ENCODE data around the gene PMEPA1. TPM values are rescaled to one million over a fixed set of nuclear protein-coding genes. Genes with fewer than 3 reads are reported as not detected.

Gene PMEPA1
- total RNA-seq, 1 donor: 0.86 TPM

DNA sequence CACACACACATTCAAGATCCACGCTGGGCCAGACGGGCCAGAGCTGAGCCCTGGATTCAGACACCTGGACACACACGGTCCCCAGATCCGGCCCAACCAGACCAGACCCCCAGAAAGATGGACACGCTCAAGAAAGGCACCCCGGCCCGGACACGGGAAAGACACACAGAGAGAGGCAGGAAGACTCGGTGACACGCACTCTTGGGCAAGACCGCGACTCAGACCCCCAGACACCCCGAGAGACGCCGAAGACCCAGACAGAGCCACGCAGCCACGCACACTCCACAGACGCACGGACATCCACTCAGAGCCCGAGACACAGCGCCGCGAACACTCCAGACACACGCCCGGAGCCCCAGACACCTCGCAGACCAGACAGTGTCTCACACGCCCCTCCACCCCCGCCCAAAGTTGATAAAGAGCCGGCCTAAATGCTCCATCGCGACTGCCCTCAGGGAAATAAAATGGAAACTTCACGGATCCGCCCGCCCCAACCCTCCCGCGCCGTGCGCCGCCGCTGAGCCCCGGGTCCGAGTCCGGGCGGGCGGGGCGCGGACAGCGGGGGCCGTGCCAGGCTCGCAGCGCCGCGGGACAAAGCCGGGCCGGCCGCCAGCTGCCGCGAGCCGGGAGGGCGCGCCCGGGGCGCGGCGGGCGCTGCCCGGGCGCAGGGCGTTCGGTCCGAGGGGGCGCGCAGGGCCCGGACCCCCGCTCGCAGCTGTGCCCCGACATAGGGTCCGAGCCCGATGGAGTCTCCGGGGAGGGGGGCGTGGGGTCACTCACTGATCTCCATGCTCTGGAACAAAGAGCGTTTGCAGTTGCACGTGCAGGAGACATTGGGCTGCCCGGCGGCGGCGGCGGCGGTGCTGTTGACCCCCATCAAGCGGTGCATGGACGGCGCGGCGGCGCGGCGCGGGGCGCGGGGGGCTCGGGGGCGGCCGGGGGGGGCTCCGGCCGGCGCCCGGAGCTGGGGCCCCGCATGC, 831 bp downstream of the PMEPA1 start:
- DNase-seq (ENCODE audit: low read depth): peak; percentile 48
- TF ChIP-seq, protein P1, sequence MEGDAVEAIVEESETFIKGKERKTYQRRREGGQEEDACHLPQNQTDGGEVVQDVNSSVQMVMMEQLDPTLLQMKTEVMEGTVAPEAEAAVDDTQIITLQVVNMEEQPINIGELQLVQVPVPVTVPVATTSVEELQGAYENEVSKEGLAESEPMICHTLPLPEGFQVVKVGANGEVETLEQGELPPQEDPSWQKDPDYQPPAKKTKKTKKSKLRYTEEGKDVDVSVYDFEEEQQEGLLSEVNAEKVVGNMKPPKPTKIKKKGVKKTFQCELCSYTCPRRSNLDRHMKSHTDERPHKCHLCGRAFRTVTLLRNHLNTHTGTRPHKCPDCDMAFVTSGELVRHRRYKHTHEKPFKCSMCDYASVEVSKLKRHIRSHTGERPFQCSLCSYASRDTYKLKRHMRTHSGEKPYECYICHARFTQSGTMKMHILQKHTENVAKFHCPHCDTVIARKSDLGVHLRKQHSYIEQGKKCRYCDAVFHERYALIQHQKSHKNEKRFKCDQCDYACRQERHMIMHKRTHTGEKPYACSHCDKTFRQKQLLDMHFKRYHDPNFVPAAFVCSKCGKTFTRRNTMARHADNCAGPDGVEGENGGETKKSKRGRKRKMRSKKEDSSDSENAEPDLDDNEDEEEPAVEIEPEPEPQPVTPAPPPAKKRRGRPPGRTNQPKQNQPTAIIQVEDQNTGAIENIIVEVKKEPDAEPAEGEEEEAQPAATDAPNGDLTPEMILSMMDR (IDR thresholded peaks at IDR 0.05; ENCODE audit: insufficient read depth, low read depth, low read length): no peak
- H3K4me3 ChIP-seq (ENCODE audit: low read depth, low read length): peak overlapping the region; percentile 66

DNA sequence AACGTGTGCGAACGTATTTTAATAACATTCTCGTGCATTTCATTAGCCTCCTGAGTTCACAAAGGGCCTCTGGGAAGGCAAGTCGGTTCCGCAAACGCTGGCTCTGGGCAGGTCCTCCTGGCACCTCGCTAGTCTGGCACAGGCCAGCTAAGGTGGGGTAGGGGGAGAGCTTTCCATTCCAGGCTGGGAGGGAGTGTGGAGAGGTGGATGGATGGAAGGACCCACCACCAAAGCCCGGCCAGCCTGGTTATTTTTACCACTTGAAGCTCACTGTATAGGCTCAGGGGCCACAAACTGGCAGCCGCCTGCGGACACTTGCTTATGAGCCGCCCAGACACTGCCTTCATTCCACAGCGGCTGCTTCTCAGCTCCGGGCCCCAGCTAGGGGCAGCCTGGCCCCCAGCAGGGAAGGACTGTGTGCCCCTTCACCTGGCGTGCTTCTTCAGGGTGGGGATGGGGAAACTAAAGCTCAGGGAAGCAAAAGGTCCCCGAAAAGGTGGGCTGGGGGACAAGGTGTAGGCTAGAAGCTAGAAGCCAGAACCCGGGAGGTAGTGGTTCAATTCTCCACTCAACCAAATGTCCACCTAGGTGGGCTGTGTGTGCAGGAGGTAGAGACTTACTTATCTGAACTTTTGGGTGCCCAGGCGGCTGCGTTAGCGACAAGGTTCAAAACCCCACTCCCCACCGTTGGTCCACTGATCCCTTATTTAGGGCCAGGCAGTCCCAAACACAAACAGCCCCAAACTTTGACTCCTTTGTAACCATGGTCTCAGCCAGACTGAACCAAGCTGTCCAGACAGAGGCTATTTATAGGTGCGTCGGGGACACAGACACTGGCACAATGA, 1.7 kb downstream of the PMEPA1 start:
- no peak for DNase-seq (ENCODE audit: low read depth)
- TF ChIP-seq, protein P1 (IDR thresholded peaks at IDR 0.05; ENCODE audit: insufficient read depth, low read depth, low read length): no peak
- H3K4me3 ChIP-seq (ENCODE audit: low read depth, low read length): peak overlapping the region; percentile 66

DNA sequence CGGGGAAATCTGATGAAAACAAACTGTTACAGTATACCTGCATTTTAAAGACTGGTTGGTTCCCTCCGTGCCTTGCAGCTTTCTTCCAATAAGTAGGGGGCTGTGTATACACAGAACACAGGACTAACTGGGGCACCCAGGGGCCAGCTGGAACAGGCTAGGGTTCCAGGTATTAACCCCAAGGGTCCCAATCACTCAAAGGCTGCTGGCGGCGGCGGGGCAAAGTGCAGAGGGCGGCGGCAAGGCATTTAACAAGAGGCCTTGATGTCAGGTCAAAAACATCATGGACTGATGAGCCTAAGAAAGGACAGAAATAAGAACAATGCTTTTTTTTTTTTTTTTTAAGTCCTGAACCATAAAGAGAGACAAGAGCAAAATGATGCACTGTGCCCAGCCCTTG, 2.5 kb downstream of the PMEPA1 start:
- DNase-seq (ENCODE audit: low read depth): no peak
- no peak overlapping the region for H3K4me3 ChIP-seq (ENCODE audit: low read depth, low read length)
- TF ChIP-seq, protein P1 (IDR thresholded peaks at IDR 0.05; ENCODE audit: insufficient read depth, low read depth, low read length): no peak

DNA sequence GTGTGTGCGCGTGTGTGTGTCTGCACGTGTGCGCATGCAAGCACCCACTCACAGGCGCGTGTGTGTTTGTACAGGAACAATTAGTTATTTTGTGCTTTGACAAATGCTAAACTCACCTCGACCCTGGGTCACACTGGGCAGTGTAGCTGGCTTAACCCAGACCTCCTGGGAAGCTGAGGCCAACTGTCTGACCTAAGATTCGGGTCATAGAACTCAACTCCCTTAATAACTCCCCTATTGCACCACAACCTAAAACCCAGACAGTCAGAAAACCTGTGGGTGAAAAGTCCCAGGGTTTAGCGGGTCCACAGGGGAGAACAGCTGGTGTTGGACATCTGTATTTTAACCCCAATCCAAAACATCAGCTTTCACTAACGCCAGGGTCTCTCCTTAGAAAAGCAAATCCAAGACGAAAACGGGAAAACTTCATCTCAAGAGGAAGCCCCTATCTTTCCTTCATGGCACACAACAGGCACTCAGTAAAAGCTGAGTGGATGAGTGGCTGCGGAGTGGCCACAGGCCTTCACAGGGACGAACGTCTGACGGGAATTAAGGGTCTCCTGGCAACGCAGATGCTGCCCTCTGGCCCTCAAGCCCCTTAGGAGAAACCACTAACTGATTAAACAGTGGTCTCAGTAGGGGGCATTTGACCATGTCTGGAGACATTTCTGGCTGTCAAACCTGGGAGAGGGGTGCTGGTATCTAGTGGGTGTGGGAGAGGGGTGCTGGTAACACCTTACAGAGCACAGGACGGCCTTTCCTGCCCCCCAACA, 4.5 kb downstream of the PMEPA1 start:
- no peak overlapping the region for H3K4me3 ChIP-seq (ENCODE audit: low read depth, low read length)
- peak; percentile 47 for DNase-seq (ENCODE audit: low read depth)
- TF ChIP-seq, protein P1 (IDR thresholded peaks at IDR 0.05; ENCODE audit: insufficient read depth, low read depth, low read length): no peak

DNA sequence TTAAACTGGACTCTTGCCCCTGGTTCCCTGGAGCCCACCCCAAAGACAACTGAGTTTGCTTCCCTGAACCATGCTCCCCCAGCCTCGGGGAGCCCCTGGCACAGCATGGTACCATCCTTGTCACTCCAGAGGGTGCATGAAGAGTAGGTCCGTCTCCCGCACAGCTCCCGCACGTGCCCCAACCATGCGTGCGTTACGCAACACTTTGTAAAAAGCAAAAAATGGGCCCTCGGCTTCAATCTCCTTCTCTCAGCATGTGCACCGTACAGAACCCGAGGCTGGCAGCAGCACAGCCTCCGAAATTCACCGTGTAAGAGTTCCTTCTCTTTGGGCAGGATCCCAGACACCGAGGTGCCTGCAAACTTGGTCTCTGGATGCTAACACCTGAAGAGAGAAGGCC, 5.6 kb downstream of the PMEPA1 start:
- TF ChIP-seq, protein P1 (IDR thresholded peaks at IDR 0.05; ENCODE audit: insufficient read depth, low read depth, low read length): no peak
- no peak overlapping the region for H3K4me3 ChIP-seq (ENCODE audit: low read depth, low read length)
- no peak for DNase-seq (ENCODE audit: low read depth)

DNA sequence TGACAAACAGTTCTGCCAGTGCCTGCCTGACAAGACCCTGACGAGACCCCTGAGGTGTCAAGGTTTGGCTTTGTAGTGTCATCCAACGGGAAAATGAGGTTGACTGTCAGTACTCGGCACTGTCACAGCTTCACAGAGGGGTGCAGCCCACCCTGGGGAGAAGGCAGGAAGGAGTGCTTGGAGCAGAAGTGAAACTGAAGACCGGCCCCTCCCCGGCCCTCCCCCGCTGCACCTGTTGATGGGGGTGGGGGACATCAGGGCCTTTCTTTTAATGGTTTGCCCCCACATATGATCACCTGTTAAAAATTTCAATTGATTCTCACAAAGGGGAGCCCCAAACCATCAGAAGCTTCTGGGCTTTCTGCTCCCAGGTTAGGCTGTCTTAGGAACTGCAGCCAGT, 6.8 kb downstream of the PMEPA1 start:
- no peak overlapping the region for H3K4me3 ChIP-seq (ENCODE audit: low read depth, low read length)
- TF ChIP-seq, protein P1 (IDR thresholded peaks at IDR 0.05; ENCODE audit: insufficient read depth, low read depth, low read length): no peak
- no peak for DNase-seq (ENCODE audit: low read depth)

Data from fibroblast of villous mesenchyme (primary cell).